SK-N-MC (cell line): Measurements from ENCODE around the gene HSD3B7.
"Not testable (repeated sequence)": the region's sequence is repeated elsewhere in the genome, so short reads cannot be mapped to it uniquely, and the experiment has no call there.

ENCODE experiments used
- DNase-seq: peaks from one replicate; pipeline ENCODE4 v3.0.0-alpha.2; 2011; ENCODE audit warnings: low read depth, low spot score
- H3K27ac ChIP-seq: fragments of 200-600 bp; sonication (generic); 2 replicates; pipeline ENCODE4 v1.5.1; 2016; ENCODE audit warnings: mixed run types
- H3K36me3 ChIP-seq: fragments of 200-600 bp; sonication (generic); 2 replicates; pipeline ENCODE4 v1.6.1; 2017; ENCODE audit warnings: antibody characterized with exemption, low read length, mixed read lengths; ENCODE audit not compliant: insufficient read depth
- H3K4me3 ChIP-seq: fragments of 200-600 bp; sonication (generic); 2 replicates; pipeline ENCODE4 v1.5.1; 2016
- H3K9ac ChIP-seq: fragments of 200-600 bp; sonication (generic); 2 replicates; pipeline ENCODE4 v1.8.0; 2017; ENCODE audit warnings: mixed run types, mixed read lengths; ENCODE audit not compliant: insufficient read length
- H3K9me3 ChIP-seq: fragments of 200-600 bp; sonication (generic); 2 replicates; pipeline ENCODE4 v1.6.1; 2017; ENCODE audit warnings: low read depth, mild to moderate bottlenecking, antibody characterized with exemption, low read length, moderate library complexity, mixed read lengths
- EZH2 ChIP-seq: fragments of 200-600 bp; sonication (generic); IDR thresholded peaks from one replicate; pipeline ENCODE4 v1.6.1; 2017; ENCODE audit warnings: antibody characterized with exemption
- FOXP2 ChIP-seq: optimal IDR thresholded peaks from 2 replicates; pipeline ENCODE3; 2011; ENCODE audit warnings: mild to moderate bottlenecking, moderate library complexity; ENCODE audit not compliant: insufficient read depth; ENCODE audit errors: extremely low read length, control extremely low read depth
- POLR2AphosphoS5 ChIP-seq: IDR thresholded peaks from 2 replicates; pipeline ENCODE4 v1.6.1; 2012; ENCODE audit warnings: mild to moderate bottlenecking, low read depth, low read length, borderline replicate concordance

HSD3B7 gene

GRCh38 chr16:31006589-31006988, 21.6 kb downstream of the HSD3B7 start:
- TF ChIP-seq EZH2 (no peak), FOXP2 (no peak), POLR2AphosphoS5 (no peak)
- Histone ChIP-seq H3K9me3 (no peaks in the 10 kb centered on the region), H3K9ac (no peak overlapping the region), H3K36me3 (no peaks in the 10 kb centered on the region), H3K27ac (no peak overlapping the region), H3K4me3 (no peak overlapping the region)
- no peak for DNase-seq

- TF ChIP-seq EZH2 (no peak), FOXP2 (no peak), POLR2AphosphoS5 (no peak)
- no peak overlapping the region for H3K9ac ChIP-seq
- H3K4me3 ChIP-seq: no peak overlapping the region
- H3K27ac ChIP-seq: no peak overlapping the region
- no peak for DNase-seq
- H3K9me3 ChIP-seq: no peaks in the 10 kb centered on the region
- H3K36me3 ChIP-seq: no peaks in the 10 kb centered on the region
These were observed 22.7 kb downstream of the HSD3B7 start for GRCh38 chr16:31007684-31008083.

- Histone ChIP-seq H3K4me3 (no peak overlapping the region), H3K27ac (no peak overlapping the region), H3K36me3 (no peaks in the 10 kb centered on the region), H3K9ac (no peak overlapping the region), H3K9me3 (no peaks in the 10 kb centered on the region)
- no peak for TF ChIP-seq POLR2AphosphoS5
- TF ChIP-seq EZH2: no peak
- no peak for TF ChIP-seq FOXP2
- DNase-seq: no peak
These were observed 23.1 kb downstream of the HSD3B7 start for GRCh38 chr16:31008149-31008548.

- Histone ChIP-seq H3K9ac (no peak overlapping the region), H3K4me3 (no peak overlapping the region), H3K9me3 (no peaks in the 10 kb centered on the region), H3K36me3 (no peaks in the 10 kb centered on the region), H3K27ac (no peak overlapping the region)
- DNase-seq: no peak
- TF ChIP-seq POLR2AphosphoS5 (no peak), FOXP2 (no peak), EZH2 (no peak)
These were observed 23.5 kb downstream of the HSD3B7 start for GRCh38 chr16:31008551-31008950.

- no peak overlapping the region for H3K4me3 ChIP-seq
- H3K9ac ChIP-seq: no peak overlapping the region
- H3K9me3 ChIP-seq: no peaks in the 10 kb centered on the region
These were observed 24.1 kb downstream of the HSD3B7 start for GRCh38 chr16:31009120-31009519.

GRCh38 chr16:31009894-31010584, 25.0 kb downstream of the HSD3B7 start:
- Histone ChIP-seq H3K36me3 (no peaks in the 10 kb centered on the region), H3K9me3 (no peaks in the 10 kb centered on the region), H3K9ac (no peak overlapping the region), H3K4me3 (no peak overlapping the region), H3K27ac (no peak overlapping the region)
- no peak for TF ChIP-seq EZH2
- no peak for TF ChIP-seq FOXP2
- no peak for TF ChIP-seq POLR2AphosphoS5
- DNase-seq: no peak

More at GRCh38 chr16:31009120-31009519, 24.1 kb downstream of the HSD3B7 start:
- Histone ChIP-seq H3K36me3 (no peaks in the 10 kb centered on the region), H3K27ac (no peak overlapping the region)
- TF ChIP-seq FOXP2: no peak
- TF ChIP-seq POLR2AphosphoS5: no peak
- TF ChIP-seq EZH2: no peak
- no peak for DNase-seq

GRCh38 chr16:31010585-31011325, 25.7 kb downstream of the HSD3B7 start, which contains the start of gene STX1B:
Gene STX1B (minus strand): TSS chr16:31010638. CDS start chr16:31010396, 242 bp downstream.
- H3K36me3 ChIP-seq: no peaks in the 10 kb centered on the region
- no peaks in the 10 kb centered on the region for H3K9me3 ChIP-seq
- no peak for TF ChIP-seq EZH2
- no peak within 1 kb of the TSS for H3K9ac ChIP-seq
- H3K27ac ChIP-seq: no peak within 1 kb of the TSS
- no peak for DNase-seq
- peak within 1 kb of the TSS; percentile 42; the same call in 1 of the 2 replicates for H3K4me3 ChIP-seq

GRCh38 chr16:31011815-31012214, 26.8 kb downstream of the HSD3B7 start:
- H3K36me3 ChIP-seq, H3K9ac ChIP-seq, DNase-seq, H3K27ac ChIP-seq, H3K9me3 ChIP-seq, H3K4me3 ChIP-seq: not testable (repeated sequence)

GRCh38 chr16:31013292-31013691, 28.3 kb downstream of the HSD3B7 start:
- DNase-seq, H3K4me3 ChIP-seq, H3K9ac ChIP-seq, H3K9me3 ChIP-seq, H3K27ac ChIP-seq, H3K36me3 ChIP-seq: not testable (repeated sequence)
